ENCODE data around the gene RBM28. TPM values are rescaled to one million over a fixed set of nuclear protein-coding genes. Genes with fewer than 3 reads are reported as not detected.
A peak's percentile ranks its signal among the peaks of the same experiment; 100 is the strongest.

The RBM28 gene
- total and polyA plus RNA-seq, 9 donors: 26.6 to 43.7 (median 35.1) TPM

GRCh38 chr7:128360359-128360678 lies 16.6 kb upstream of the RBM28 start:
- Histone ChIP-seq H3K4me1 (ENCODE audit: control insufficient read depth, insufficient read depth, low read length) (peaks cover 17% of the 10 kb centered on the region), H3K4me3 (ENCODE audit: low read length) (peak overlapping the region; percentile 54), H3K36me3 (ENCODE audit: control insufficient read depth, insufficient read depth, low read length) (no peaks in the 10 kb centered on the region), H3K9me3 (replicated peaks; ENCODE audit: control insufficient read depth, low read depth, low read length) (no peaks in the 10 kb centered on the region), H3K27ac (ENCODE audit: low read length) (no peak overlapping the region), H3K27me3 (ENCODE audit: control insufficient read depth, insufficient read depth, low read length) (peaks cover 42% of the 10 kb centered on the region)
- WGBS (ENCODE audit: insufficient coverage): 26% methylated on average over 5 of the region's 9 CpGs
- no peak for DNase-seq

GRCh38 chr7:128359939-128360338 lies 16.2 kb upstream of the RBM28 start:
- Histone ChIP-seq H3K36me3 (ENCODE audit: control insufficient read depth, insufficient read depth, low read length) (no peaks in the 10 kb centered on the region), H3K27ac (ENCODE audit: low read length) (no peak overlapping the region), H3K27me3 (ENCODE audit: control insufficient read depth, insufficient read depth, low read length) (peaks cover 39% of the 10 kb centered on the region), H3K9me3 (replicated peaks; ENCODE audit: control insufficient read depth, low read depth, low read length) (no peaks in the 10 kb centered on the region), H3K4me1 (ENCODE audit: control insufficient read depth, insufficient read depth, low read length) (peaks cover 17% of the 10 kb centered on the region), H3K4me3 (ENCODE audit: low read length) (no peak overlapping the region)
- DNase-seq: no peak
- WGBS (ENCODE audit: insufficient coverage): 36% methylated on average over 3 of the region's 4 CpGs

- no peaks in the 10 kb centered on the region for H3K36me3 ChIP-seq (ENCODE audit: control insufficient read depth, insufficient read depth, low read length)
- no peak overlapping the region for H3K27ac ChIP-seq (ENCODE audit: low read length)
- no peaks in the 10 kb centered on the region for H3K9me3 ChIP-seq (replicated peaks; ENCODE audit: control insufficient read depth, low read depth, low read length)
- peaks cover 17% of the 10 kb centered on the region for H3K4me1 ChIP-seq (ENCODE audit: control insufficient read depth, insufficient read depth, low read length)
- DNase-seq: no peak
- peaks cover 39% of the 10 kb centered on the region for H3K27me3 ChIP-seq (ENCODE audit: control insufficient read depth, insufficient read depth, low read length)
- 94% methylated on average over 11 of the region's 12 CpGs for WGBS (ENCODE audit: insufficient coverage)
- H3K4me3 ChIP-seq (ENCODE audit: low read length): no peak overlapping the region
Observed at GRCh38 chr7:128359336-128359735, 15.6 kb upstream of the RBM28 start.

- no peak for DNase-seq
- H3K27me3 ChIP-seq (ENCODE audit: control insufficient read depth, insufficient read depth, low read length): peaks cover 39% of the 10 kb centered on the region
- no CpG with 5 or more reads among the region's 1 CpG for WGBS (ENCODE audit: insufficient coverage)
- no peaks in the 10 kb centered on the region for H3K36me3 ChIP-seq (ENCODE audit: control insufficient read depth, insufficient read depth, low read length)
- no peaks in the 10 kb centered on the region for H3K9me3 ChIP-seq (replicated peaks; ENCODE audit: control insufficient read depth, low read depth, low read length)
- H3K4me1 ChIP-seq (ENCODE audit: control insufficient read depth, insufficient read depth, low read length): peaks cover 17% of the 10 kb centered on the region
- H3K4me3 ChIP-seq (ENCODE audit: low read length): no peak overlapping the region
- H3K27ac ChIP-seq (ENCODE audit: low read length): no peak overlapping the region
Observed at GRCh38 chr7:128358233-128358632, 14.5 kb upstream of the RBM28 start.

GRCh38 chr7:128357217-128357613 lies 13.5 kb upstream of the RBM28 start:
- peaks cover 21% of the 10 kb centered on the region for H3K4me1 ChIP-seq (ENCODE audit: control insufficient read depth, insufficient read depth, low read length)
- no peaks in the 10 kb centered on the region for H3K9me3 ChIP-seq (replicated peaks; ENCODE audit: control insufficient read depth, low read depth, low read length)
- no peak overlapping the region for H3K4me3 ChIP-seq (ENCODE audit: low read length)
- H3K36me3 ChIP-seq (ENCODE audit: control insufficient read depth, insufficient read depth, low read length): no peaks in the 10 kb centered on the region
- no peak overlapping the region for H3K27ac ChIP-seq (ENCODE audit: low read length)
- WGBS (ENCODE audit: insufficient coverage): no CpG with 5 or more reads among the region's 6 CpGs
- H3K27me3 ChIP-seq (ENCODE audit: control insufficient read depth, insufficient read depth, low read length): peaks cover 41% of the 10 kb centered on the region
- DNase-seq: no peak

GRCh38 chr7:128356546-128357216 lies 13.0 kb upstream of the RBM28 start:
- H3K27ac ChIP-seq (ENCODE audit: low read length): no peak overlapping the region
- H3K36me3 ChIP-seq (ENCODE audit: control insufficient read depth, insufficient read depth, low read length): no peaks in the 10 kb centered on the region
- DNase-seq: no peak
- no peaks in the 10 kb centered on the region for H3K9me3 ChIP-seq (replicated peaks; ENCODE audit: control insufficient read depth, low read depth, low read length)
- H3K27me3 ChIP-seq (ENCODE audit: control insufficient read depth, insufficient read depth, low read length): peaks cover 37% of the 10 kb centered on the region
- WGBS (ENCODE audit: insufficient coverage): 80% methylated on average over 2 of the region's 2 CpGs
- no peak overlapping the region for H3K4me3 ChIP-seq (ENCODE audit: low read length)
- H3K4me1 ChIP-seq (ENCODE audit: control insufficient read depth, insufficient read depth, low read length): peaks cover 16% of the 10 kb centered on the region

- DNase-seq: no peak
- Histone ChIP-seq H3K9me3 (replicated peaks; ENCODE audit: control insufficient read depth, low read depth, low read length) (no peaks in the 10 kb centered on the region), H3K36me3 (ENCODE audit: control insufficient read depth, insufficient read depth, low read length) (no peaks in the 10 kb centered on the region), H3K27me3 (ENCODE audit: control insufficient read depth, insufficient read depth, low read length) (peaks cover 49% of the 10 kb centered on the region), H3K27ac (ENCODE audit: low read length) (no peak overlapping the region), H3K4me3 (ENCODE audit: low read length) (no peak overlapping the region), H3K4me1 (ENCODE audit: control insufficient read depth, insufficient read depth, low read length) (peaks cover 28% of the 10 kb centered on the region)
- WGBS (ENCODE audit: insufficient coverage): no CpG with 5 or more reads among the region's 1 CpG
Observed at GRCh38 chr7:128353610-128354009, 9.9 kb upstream of the RBM28 start.

GRCh38 chr7:128353189-128353588 lies 9.5 kb upstream of the RBM28 start:
- WGBS (ENCODE audit: insufficient coverage): 75% methylated on average over 2 of the region's 3 CpGs
- DNase-seq: no peak
- Histone ChIP-seq H3K4me3 (ENCODE audit: low read length) (no peak overlapping the region), H3K4me1 (ENCODE audit: control insufficient read depth, insufficient read depth, low read length) (peaks cover 30% of the 10 kb centered on the region), H3K27me3 (ENCODE audit: control insufficient read depth, insufficient read depth, low read length) (peaks cover 49% of the 10 kb centered on the region), H3K27ac (ENCODE audit: low read length) (no peak overlapping the region), H3K36me3 (ENCODE audit: control insufficient read depth, insufficient read depth, low read length) (no peaks in the 10 kb centered on the region), H3K9me3 (replicated peaks; ENCODE audit: control insufficient read depth, low read depth, low read length) (no peaks in the 10 kb centered on the region)

- no peak for DNase-seq
- H3K27ac ChIP-seq (ENCODE audit: low read length): no peak overlapping the region
- H3K4me1 ChIP-seq (ENCODE audit: control insufficient read depth, insufficient read depth, low read length): peaks cover 32% of the 10 kb centered on the region
- peaks cover 51% of the 10 kb centered on the region for H3K27me3 ChIP-seq (ENCODE audit: control insufficient read depth, insufficient read depth, low read length)
- no peaks in the 10 kb centered on the region for H3K36me3 ChIP-seq (ENCODE audit: control insufficient read depth, insufficient read depth, low read length)
- no peak overlapping the region for H3K4me3 ChIP-seq (ENCODE audit: low read length)
- WGBS (ENCODE audit: insufficient coverage): 73% methylated on average over 1 of the region's 8 CpGs
- no peaks in the 10 kb centered on the region for H3K9me3 ChIP-seq (replicated peaks; ENCODE audit: control insufficient read depth, low read depth, low read length)
Observed at GRCh38 chr7:128352636-128353035, 8.9 kb upstream of the RBM28 start.

GRCh38 chr7:128352153-128352537 lies 8.4 kb upstream of the RBM28 start:
- peaks cover 51% of the 10 kb centered on the region for H3K27me3 ChIP-seq (ENCODE audit: control insufficient read depth, insufficient read depth, low read length)
- H3K4me1 ChIP-seq (ENCODE audit: control insufficient read depth, insufficient read depth, low read length): peaks cover 32% of the 10 kb centered on the region
- no peaks in the 10 kb centered on the region for H3K36me3 ChIP-seq (ENCODE audit: control insufficient read depth, insufficient read depth, low read length)
- no peaks in the 10 kb centered on the region for H3K9me3 ChIP-seq (replicated peaks; ENCODE audit: control insufficient read depth, low read depth, low read length)
- no peak overlapping the region for H3K27ac ChIP-seq (ENCODE audit: low read length)
- H3K4me3 ChIP-seq (ENCODE audit: low read length): no peak overlapping the region
- WGBS (ENCODE audit: insufficient coverage): 6% methylated on average over 32 of the region's 34 CpGs
- DNase-seq: peak; percentile 50

Data from muscle of leg (tissue), 11 donors.